RKO (cell line): ENCODE results near the gene PHRF1.
"Not testable (repeated sequence)": the region's sequence is repeated elsewhere in the genome, so short reads cannot be mapped to it uniquely, and the experiment has no call there.

ENCODE experiments used
- DNase-seq: peaks from one replicate; pipeline ENCODE4 v3.0.0-alpha.2; 2016; ENCODE audit warnings: low spot score

Gene PHRF1

GRCh38 chr11:627308-627576 is 51.0 kb downstream of the PHRF1 start:
- DNase-seq = no peak

DNA sequence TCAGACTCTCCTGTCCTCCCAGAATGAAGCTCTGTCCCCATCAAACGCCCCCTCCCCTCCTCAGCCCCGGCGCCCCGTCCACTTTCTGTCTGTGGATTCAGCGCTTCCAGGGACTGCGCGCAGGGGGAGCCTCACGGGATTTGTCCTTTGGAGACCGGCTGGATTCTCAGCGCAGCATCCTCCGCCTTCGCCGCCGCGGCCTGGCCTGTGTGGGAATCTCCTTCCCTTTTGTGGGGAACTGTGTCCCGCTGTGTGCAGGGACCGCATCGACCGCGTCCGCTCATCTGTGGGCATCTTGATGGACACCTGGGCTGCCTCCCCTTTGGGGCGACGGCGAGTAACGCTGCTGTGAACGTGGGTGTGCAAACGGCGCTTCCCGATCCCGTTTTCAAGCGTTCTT is 51.8 kb downstream of the PHRF1 start:
- DNase-seq = no peak

GRCh38 chr11:629237-629583 is 52.9 kb downstream of the PHRF1 start:
- DNase-seq = no peak

DNA sequence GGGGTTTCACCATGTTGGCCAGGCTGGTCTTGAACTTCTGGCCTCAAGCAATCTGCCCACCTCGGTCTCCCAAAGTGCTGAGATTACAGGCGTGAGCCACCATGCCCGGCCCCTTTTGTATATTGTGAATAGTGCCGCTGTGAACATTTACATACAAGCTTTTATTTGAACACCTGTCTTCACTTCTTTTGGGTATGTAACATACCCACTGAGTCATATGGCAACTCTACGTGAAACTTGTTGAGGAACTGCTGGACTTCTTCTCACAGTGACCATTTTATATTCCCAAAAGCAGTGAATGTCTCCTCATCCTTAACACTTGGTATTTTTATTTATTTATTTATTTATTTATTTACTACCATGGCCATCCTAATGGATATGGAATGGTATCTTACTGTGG is 54.6 kb downstream of the PHRF1 start:
- DNase-seq = no peak

- no peak for DNase-seq
Measured at GRCh38 chr11:635945-636510, 59.8 kb downstream of the PHRF1 start.

DNA sequence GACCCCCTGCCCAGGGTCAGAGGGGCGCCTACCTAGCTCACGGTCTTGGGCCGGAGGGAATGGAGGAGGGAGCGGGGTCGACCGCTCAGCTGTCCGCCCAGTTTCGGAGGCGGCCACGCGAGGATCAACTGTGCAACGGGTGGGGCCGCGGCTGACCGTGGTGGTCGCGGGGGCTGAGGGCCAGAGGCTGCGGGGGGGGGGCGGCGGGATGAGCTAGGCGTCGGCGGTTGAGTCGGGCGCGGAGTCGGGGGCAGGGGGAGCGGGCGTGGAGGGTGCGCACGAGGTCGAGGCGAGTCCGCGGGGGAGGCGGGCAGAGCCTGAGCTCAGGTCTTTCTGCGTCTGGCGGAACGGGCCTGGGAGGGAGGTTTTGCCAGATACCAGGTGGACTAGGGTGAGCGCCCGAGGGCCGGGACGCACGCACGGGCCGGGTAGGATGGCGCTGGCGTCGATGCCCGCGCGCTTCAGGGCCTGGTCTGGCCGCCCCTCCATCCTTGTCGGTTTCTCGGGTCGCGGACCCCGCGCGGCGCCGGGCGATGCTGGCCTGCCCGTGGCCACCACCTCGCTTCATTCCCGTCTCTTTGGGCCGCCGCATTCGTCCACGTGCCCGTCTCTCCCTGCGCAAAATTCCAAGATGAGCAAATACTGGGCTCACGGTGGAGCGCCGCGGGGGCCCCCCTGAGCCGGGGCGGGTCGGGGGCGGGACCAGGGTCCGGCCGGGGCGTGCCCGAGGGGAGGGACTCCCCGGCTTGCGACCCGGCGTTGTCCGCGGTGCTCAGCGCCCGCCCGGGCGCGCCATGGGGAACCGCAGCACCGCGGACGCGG is 60.5 kb downstream of the PHRF1 start, which contains the start of gene DRD4:
Gene DRD4 (plus strand): TSS at position 759 of the 822 bp plus-strand sequence. CDS start 36 bp downstream, at position 795.
- no peak for DNase-seq

DNA sequence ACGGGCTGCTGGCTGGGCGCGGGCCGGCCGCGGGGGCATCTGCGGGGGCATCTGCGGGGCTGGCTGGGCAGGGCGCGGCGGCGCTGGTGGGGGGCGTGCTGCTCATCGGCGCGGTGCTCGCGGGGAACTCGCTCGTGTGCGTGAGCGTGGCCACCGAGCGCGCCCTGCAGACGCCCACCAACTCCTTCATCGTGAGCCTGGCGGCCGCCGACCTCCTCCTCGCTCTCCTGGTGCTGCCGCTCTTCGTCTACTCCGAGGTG is 61.0 kb downstream of the PHRF1 start:
- DNase-seq = no peak

GRCh38 chr11:637593-638521 is 61.6 kb downstream of the PHRF1 start:
- no peak for DNase-seq

DNA sequence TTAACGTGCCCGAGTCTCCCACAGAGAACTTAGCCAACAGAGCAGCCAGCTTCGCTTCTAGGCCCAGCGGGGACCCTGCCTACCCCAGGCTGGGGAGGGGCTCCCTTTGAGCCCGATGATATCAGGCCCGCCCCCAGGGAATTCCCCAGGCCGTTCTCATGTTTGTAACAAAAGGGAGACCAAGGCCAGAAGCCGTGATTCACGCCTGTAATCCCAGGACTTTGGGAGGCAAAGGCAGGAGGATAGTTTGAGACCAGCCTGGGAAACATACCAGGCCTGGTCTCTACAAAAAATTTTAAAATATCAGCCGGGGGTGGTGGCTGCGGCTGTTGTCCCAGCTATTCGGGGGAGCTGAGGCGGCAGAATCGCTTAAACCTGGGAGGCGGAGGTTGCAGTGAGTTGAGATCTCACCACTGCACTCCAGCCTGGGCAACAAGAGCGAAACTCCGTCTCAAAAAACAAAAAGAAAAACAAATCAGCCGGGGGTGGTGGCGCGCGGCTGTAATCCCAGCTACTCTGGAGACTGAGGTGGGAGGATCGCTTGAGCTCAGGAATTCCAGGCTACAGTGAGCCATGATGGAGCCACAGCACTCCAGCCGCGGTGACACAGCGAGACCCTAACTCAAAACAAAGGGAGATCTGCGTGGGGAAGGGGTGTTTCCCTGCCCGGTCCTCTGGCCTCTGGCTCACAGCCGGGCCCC is 62.5 kb downstream of the PHRF1 start:
- DNase-seq = no peak

- DNase-seq = no peak
Measured at GRCh38 chr11:639332-639955, 63.2 kb downstream of the PHRF1 start.

DNA sequence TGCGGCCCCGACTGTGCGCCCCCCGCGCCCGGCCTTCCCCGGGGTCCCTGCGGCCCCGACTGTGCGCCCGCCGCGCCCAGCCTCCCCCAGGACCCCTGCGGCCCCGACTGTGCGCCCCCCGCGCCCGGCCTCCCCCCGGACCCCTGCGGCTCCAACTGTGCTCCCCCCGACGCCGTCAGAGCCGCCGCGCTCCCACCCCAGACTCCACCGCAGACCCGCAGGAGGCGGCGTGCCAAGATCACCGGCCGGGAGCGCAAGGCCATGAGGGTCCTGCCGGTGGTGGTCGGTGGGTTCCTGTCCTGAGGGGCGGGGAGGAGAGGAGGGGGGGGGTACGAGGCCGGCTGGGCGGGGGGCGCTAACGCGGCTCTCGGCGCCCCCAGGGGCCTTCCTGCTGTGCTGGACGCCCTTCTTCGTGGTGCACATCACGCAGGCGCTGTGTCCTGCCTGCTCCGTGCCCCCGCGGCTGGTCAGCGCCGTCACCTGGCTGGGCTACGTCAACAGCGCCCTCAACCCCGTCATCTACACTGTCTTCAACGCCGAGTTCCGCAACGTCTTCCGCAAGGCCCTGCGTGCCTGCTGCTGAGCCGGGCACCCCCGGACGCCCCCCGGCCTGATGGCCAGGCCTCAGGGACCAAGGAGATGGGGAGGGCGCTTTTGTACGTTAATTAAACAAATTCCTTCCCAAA is 63.9 kb downstream of the PHRF1 start:
- no peak for DNase-seq

GRCh38 chr11:641806-642370 is 65.6 kb downstream of the PHRF1 start:
- no peak for DNase-seq

DNA sequence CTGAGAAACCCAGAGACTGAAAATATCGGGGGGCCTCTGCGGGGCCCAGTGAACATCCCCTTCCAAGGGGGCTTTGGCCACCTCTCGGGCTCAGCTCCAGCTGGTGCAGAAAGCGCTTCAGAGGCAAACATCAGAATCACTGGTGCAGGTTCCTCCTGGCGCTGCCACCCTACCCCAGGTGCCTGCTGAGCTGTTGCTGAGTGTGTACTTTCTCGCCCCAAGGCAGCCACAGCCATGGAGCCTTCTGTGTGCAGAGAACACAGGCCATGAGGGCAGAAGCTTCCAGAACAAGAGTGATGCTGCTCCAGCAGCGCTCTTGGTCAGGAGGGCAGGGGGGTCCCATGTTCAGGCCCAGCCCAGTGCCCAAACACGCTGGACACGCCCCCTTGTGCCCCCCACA is 67.1 kb downstream of the PHRF1 start:
- DNase-seq = no peak

DNA sequence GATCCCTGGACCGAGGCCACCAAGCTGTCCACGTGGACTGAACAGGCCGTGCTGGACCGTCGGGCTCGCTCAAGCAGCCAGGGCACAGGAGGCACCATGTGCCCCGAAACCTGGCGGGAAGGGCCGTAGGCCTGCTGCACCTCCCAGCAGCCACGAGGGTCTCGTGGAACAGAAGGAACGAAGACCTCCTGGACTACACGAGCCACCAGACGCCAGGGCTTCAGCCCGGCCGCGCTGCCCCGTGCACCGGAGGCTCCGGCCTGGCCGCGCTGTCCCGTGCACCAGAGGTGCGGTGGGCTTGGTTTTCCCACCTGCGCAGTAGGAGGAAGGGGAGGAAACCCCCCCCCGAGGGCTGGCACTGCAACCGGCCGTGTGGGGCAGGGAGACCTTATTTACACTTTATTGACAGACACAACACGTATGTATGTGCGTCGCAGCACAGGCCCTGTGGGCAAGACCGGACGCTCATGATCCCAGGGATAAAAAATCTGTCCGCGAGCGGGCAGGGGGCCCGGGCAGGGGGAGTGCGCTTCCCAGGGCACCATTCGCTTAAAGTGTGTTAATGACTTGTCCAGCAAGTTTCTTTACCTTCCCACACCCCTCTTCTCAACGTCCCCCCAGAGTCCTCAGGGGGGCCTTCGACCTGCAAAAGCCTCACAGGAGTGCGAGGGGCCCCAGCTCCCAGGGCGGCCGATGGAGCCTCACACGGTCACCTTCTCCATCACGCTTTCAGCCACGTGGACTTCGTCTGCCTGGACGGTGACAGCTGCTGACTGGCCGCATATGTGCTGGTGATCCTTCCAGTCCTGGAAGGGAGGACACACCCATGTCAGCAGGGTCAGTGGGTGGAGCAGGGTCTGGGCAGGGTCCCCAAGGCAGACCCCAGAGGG is 67.8 kb downstream of the PHRF1 start:
- DNase-seq = no peak

DNA sequence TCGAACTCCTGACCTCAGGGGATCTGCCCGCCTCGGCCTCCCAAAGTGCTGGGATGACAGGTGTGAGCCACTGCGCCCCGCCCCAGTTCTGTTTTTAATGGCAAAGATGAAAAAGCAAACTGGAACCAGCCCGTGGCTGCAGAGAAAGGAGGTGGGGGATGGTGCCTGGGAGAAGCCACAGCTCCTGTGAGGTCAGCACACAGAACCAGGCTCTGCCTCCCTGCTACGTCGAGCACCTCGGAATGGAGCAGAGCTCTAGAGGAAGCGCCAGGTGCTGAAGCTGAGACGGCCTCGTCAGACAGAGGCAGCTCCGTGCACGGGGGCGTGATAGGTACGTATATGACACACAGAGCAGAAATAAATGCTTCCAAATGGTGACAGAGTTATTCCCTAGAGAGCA is 69.3 kb downstream of the PHRF1 start:
- DNase-seq = no peak

DNA sequence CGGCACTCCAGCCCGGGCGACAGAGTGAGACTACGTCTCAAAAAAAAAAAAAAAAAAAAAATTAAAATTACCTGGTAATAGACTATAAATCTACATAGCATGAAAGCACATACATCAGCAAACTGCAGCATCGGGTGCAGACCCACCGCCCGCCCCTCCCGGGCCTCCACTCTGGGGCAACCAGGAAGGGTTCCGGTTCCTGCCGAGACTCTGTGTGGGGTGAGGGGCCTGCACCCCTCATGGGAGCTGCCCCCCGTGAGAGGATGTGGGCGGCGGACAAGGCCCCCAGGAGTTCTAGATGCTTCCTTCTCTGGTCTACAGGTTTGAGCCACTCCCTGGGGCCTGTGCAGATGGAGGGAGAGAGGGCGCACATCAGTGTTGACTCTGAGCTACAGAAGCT is 69.9 kb downstream of the PHRF1 start:
- no peak for DNase-seq

DNA sequence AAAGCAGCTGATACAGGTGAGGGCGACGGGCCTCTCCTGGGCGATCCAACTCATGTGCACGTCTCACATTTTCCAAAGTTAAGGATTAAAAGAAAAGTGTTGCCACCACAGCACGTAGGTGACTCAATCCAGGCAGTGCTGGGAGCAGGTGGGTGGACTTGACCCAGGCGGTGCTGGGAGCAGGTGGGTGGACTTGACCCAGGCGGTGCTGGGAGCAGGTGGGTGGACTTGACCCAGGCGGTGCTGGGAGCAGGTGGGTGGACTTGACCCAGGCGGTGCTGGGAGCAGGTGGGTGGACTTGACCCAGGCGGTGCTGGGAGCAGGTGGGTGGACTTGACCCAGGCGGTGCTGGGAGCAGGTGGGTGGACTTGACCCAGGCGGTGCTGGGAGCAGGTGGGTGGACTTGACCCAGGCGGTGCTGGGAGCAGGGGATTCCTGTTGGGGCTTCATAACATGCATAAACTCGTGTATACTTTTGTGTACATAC is 71.4 kb downstream of the PHRF1 start:
- not testable (repeated sequence) for DNase-seq

DNA sequence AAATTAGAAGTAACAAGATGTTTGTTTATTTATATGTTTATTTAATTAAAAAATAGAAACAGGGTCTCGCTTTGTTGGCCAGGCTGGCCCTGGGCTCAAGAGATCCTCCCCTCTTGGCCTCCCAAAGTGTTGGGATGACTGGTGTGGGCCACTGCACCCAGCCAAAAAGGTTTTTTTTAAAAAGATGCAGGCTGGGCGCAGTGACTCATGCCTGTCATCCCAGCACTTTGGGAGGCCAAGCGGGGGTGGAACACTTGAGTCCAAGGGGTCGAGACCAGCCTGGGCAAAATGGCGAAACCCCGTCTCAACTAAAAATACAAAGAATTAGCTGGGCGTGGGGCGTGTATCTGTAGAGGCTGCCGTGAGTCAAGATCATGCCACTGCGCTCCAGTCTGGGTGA is 74.2 kb downstream of the PHRF1 start:
- DNase-seq = no peak

- DNase-seq = not testable (repeated sequence)
Measured at GRCh38 chr11:653136-653535, 76.9 kb downstream of the PHRF1 start.

- no peak for DNase-seq
Measured at GRCh38 chr11:653837-654236, 77.6 kb downstream of the PHRF1 start.
